LNCaP clone FGC (cell line): ENCODE data around the gene AZU1.
"Not testable (repeated sequence)": the region's sequence is repeated elsewhere in the genome, so short reads cannot be mapped to it uniquely, and the experiment has no call there.

Experiments
- DNase-seq: peaks from one replicate; pipeline ENCODE4 v3.0.0-alpha.2; 2011; ENCODE audit warnings: low read depth
- H3K4me3 ChIP-seq: 2 replicates; pipeline ENCODE4 v1.5.1; 2011; ENCODE audit warnings: mild to moderate bottlenecking, low read depth, low read length, control low read depth
- CTCF ChIP-seq: IDR thresholded peaks from 2 replicates; pipeline ENCODE4 v1.5.1; 2012; ENCODE audit warnings: mild to moderate bottlenecking; ENCODE audit not compliant: control insufficient read depth, insufficient read depth; ENCODE audit errors: extremely low read depth

AZU1 gene

GRCh38 chr19:815079-815774 is 12.4 kb upstream of the AZU1 start:
- no peak for DNase-seq
- no peak overlapping the region for H3K4me3 ChIP-seq
- TF ChIP-seq CTCF: no peak

- no peak for TF ChIP-seq CTCF
- H3K4me3 ChIP-seq: no peak overlapping the region
- no peak for DNase-seq
These were observed 11.7 kb upstream of the AZU1 start for GRCh38 chr19:815775-816499.

- TF ChIP-seq CTCF: no peak
- DNase-seq: no peak
- H3K4me3 ChIP-seq: no peak overlapping the region
These were observed 11.2 kb upstream of the AZU1 start for GRCh38 chr19:816500-816857.

GRCh38 chr19:820212-820611 is 7.4 kb upstream of the AZU1 start:
- DNase-seq, H3K4me3 ChIP-seq: not testable (repeated sequence)

- DNase-seq: no peak
- no peak for TF ChIP-seq CTCF
- no peak overlapping the region for H3K4me3 ChIP-seq
These were observed 6.3 kb upstream of the AZU1 start for GRCh38 chr19:821231-821824.

GRCh38 chr19:821825-822503 is 5.7 kb upstream of the AZU1 start, which contains the start of gene PLPPR3:
TSS of gene PLPPR3 (minus strand) at chr19:821955. CDS start at chr19:821559, 396 bp downstream.
- H3K4me3 ChIP-seq: no peak within 1 kb of the TSS
- no peak for DNase-seq
- TF ChIP-seq CTCF: no peak

GRCh38 chr19:823565-824121 is 4.0 kb upstream of the AZU1 start:
- H3K4me3 ChIP-seq: no peak overlapping the region
- DNase-seq: no peak
- no peak for TF ChIP-seq CTCF
